AG04449 (cell line): ENCODE data around the gene PDE6C.

Experiments
- CTCF ChIA-PET: fragments of 350-600 bp; formaldehyde crosslinking; extraction: SDS; loops from one replicate; lab custom pipeline; 2021; ENCODE audit warnings: antibody characterized with exemption; lab: Yijun Ruan, JAX
- POLR2A ChIA-PET: fragments of 400-600, 350-600 bp; formaldehyde crosslinking; extraction: SDS; loops from one replicate; lab custom pipeline; 2020; ENCODE audit warnings: antibody characterized with exemption, inconsistent platforms; lab: Yijun Ruan, JAX
- DNase-seq: peaks from one replicate; pipeline ENCODE4 v3.0.0-alpha.2; 2010; ENCODE audit warnings: low read depth, low spot score
- H3K4me3 ChIP-seq: 2 replicates; pipeline ENCODE4 v1.5.1; 2011; ENCODE audit warnings: low read depth, mild to moderate bottlenecking, control low read depth, low read length
- CTCF ChIP-seq: IDR thresholded peaks from one replicate; pipeline ENCODE4 v1.5.1; 2011; ENCODE audit warnings: mild to moderate bottlenecking, moderate library complexity, low read length, control low read depth, inconsistent platforms; ENCODE audit not compliant: insufficient read depth; ENCODE audit errors: missing control alignments

The PDE6C gene

GRCh38 chr10:93615576-93616235, 3.4 kb downstream of the PDE6C start:
- TF ChIP-seq CTCF, result no peak
- CTCF ChIA-PET, result interaction anchor here (0.6 to 0.8 kb wide), 2 partner anchors 61 to 1030 kb away, joined by 3 read pairs; no protein-coding TSS in a partner anchor
- DNase-seq, result no peak
- H3K4me3 ChIP-seq, result no peak overlapping the region
- POLR2A ChIA-PET, result no interaction called here

- CTCF ChIA-PET, result no interaction called here
- POLR2A ChIA-PET, result no interaction called here
- no peak overlapping the region for H3K4me3 ChIP-seq
- no peak for TF ChIP-seq CTCF
- no peak for DNase-seq
Measured at GRCh38 chr10:93620925-93621324, 8.6 kb downstream of the PDE6C start.

GRCh38 chr10:93622942-93623341, 10.6 kb downstream of the PDE6C start:
- CTCF ChIA-PET, result no interaction called here
- no peak for DNase-seq
- TF ChIP-seq CTCF, result no peak
- POLR2A ChIA-PET, result no interaction called here
- no peak overlapping the region for H3K4me3 ChIP-seq

GRCh38 chr10:93628858-93629257, 16.5 kb downstream of the PDE6C start:
- TF ChIP-seq CTCF, result no peak
- CTCF ChIA-PET, result no interaction called here
- H3K4me3 ChIP-seq, result no peak overlapping the region
- POLR2A ChIA-PET, result no interaction called here
- DNase-seq, result no peak

- ChIA-PET POLR2A (no interaction called here), CTCF (no interaction called here)
- DNase-seq, result no peak
- TF ChIP-seq CTCF, result no peak
- no peak overlapping the region for H3K4me3 ChIP-seq
Measured at GRCh38 chr10:93629647-93630305, 17.4 kb downstream of the PDE6C start.

GRCh38 chr10:93630625-93631557, 18.6 kb downstream of the PDE6C start:
- no peak overlapping the region for H3K4me3 ChIP-seq
- TF ChIP-seq CTCF, result no peak
- ChIA-PET POLR2A (no interaction called here), CTCF (no interaction called here)
- DNase-seq, result no peak
